Kidney epithelial cell (primary cell): ENCODE measurements around the gene RELB. TPM values are rescaled to one million over a fixed set of nuclear protein-coding genes. Genes with fewer than 3 reads are reported as not detected.

Source experiments
- DNase-seq: peaks from one replicate; pipeline ENCODE4 v3.0.0-alpha.2; 2010; ENCODE audit warnings: low read depth
- H3K27me3 ChIP-seq: 2 replicates; pipeline ENCODE4 v1.6.0; 2011; ENCODE audit warnings: low read length; ENCODE audit not compliant: control insufficient read depth, insufficient read depth
- H3K36me3 ChIP-seq: 2 replicates; pipeline ENCODE4 v1.5.1; 2011; ENCODE audit warnings: low read length; ENCODE audit not compliant: control insufficient read depth, insufficient read depth
- H3K4me3 ChIP-seq: 2 replicates; pipeline ENCODE4 v1.5.1; 2011; ENCODE audit warnings: low read depth, mild to moderate bottlenecking, control low read depth, low read length
- CTCF ChIP-seq: IDR thresholded peaks from 2 replicates; pipeline ENCODE4 v1.5.1; 2011; ENCODE audit warnings: mild to moderate bottlenecking, moderate library complexity, low read length, control low read depth, inconsistent platforms; ENCODE audit not compliant: insufficient read depth, poor library complexity, severe bottlenecking
- total RNA-seq: library from RNA; depleted of rRNA; stranded (reverse); fragments of >200 nt; gene quantifications from 2 replicates; pipeline ENCODE4 v1.2.3, GENCODE V29; 2015

The RELB gene
- total RNA-seq, 1 donor from 2014 or later, result 60.0 TPM

DNA sequence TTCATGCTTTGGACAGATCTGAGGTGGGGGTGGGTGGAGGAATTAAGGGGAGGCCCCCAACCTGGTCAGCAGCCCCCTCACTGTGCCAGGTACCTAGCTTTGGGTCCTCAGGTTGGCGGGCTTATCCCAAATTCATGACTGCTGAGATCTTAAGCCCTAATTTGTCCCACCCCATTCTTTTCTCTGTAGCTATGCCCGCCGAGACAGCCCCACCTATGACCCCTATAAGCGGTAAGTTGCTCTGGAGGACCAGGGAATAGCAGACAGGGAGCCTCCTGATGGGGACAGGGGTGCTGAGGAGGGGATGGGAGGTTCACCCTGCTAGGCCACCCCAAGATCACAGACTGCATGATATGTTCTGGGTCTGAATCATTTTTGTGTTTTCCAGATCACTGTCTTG, 60.7 kb downstream of the RELB start:
- H3K36me3 ChIP-seq, result peaks cover 3% of the 10 kb centered on the region
- no peak for DNase-seq
- no peak for TF ChIP-seq CTCF
- no peaks in the 10 kb centered on the region for H3K27me3 ChIP-seq
- H3K4me3 ChIP-seq, result no peak overlapping the region

GRCh38 chr19:45063851-45064801, 62.9 kb downstream of the RELB start:
- H3K36me3 ChIP-seq, result peaks cover 2% of the 10 kb centered on the region
- H3K27me3 ChIP-seq, result no peaks in the 10 kb centered on the region
- no peak overlapping the region for H3K4me3 ChIP-seq
- TF ChIP-seq CTCF, result no peak
- DNase-seq, result no peak

GRCh38 chr19:45066921-45067661, 65.8 kb downstream of the RELB start:
- TF ChIP-seq CTCF, result no peak
- Histone ChIP-seq H3K27me3 (no peaks in the 10 kb centered on the region), H3K4me3 (no peak overlapping the region), H3K36me3 (peaks cover 1% of the 10 kb centered on the region)
- DNase-seq, result no peak

DNA sequence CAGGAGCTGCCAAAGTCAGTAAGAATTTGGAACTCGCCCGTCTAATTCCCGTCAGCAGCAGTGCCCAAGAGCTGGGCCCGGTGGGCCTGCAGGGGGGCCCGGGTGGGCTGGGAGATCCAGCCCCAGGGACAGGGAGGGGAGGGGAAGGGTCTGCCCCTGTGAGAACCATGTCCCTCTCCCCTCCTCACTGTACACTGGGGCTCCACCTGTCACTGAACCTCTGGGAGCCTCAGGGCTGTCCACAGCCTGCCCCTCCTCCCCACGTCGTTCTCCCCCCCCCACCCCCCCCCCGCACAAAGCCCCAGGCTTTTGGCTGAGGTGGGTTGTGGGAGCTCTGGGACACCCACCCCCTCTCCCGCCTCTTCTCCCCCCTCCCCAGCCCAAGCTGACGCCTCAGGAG, 66.8 kb downstream of the RELB start:
- no peak for TF ChIP-seq CTCF
- Histone ChIP-seq H3K4me3 (no peak overlapping the region), H3K27me3 (no peaks in the 10 kb centered on the region), H3K36me3 (peaks cover 1% of the 10 kb centered on the region)
- DNase-seq, result no peak

- Histone ChIP-seq H3K27me3 (no peaks in the 10 kb centered on the region), H3K36me3 (peaks cover 1% of the 10 kb centered on the region), H3K4me3 (no peak overlapping the region)
- TF ChIP-seq CTCF, result no peak
- no peak for DNase-seq
Measured at GRCh38 chr19:45069056-45069455, 67.8 kb downstream of the RELB start.
